Testis (tissue), 3 donors: ENCODE data around the gene MIGA1. TPM values are rescaled to one million over a fixed set of nuclear protein-coding genes. Genes with fewer than 3 reads are reported as not detected.
"Not testable (repeated sequence)": the region's sequence is repeated elsewhere in the genome, so short reads cannot be mapped to it uniquely, and the experiment has no call there.

Experiments used
- DNase-seq: peaks from one replicate; pipeline ENCODE4 v3.0.0-alpha.2; 2019
- H3K27ac ChIP-seq, 2 donors: fragments of 200-600 bp; sonication (generic); one replicate each; pipeline ENCODE4 v1.5.1; 2019
- H3K27me3 ChIP-seq: fragments of 200-600 bp; sonication (generic); one replicate; pipeline ENCODE4 v1.5.1; 2019
- H3K36me3 ChIP-seq: fragments of 200-600 bp; sonication (generic); one replicate; pipeline ENCODE4 v1.5.1; 2017; ENCODE audit warnings: low read depth; ENCODE audit errors: missing control alignments
- H3K4me1 ChIP-seq: fragments of 200-600 bp; sonication (generic); one replicate; pipeline ENCODE4 v1.5.1; 2019
- H3K4me3 ChIP-seq, 2 donors: fragments of 200-600 bp; sonication (generic); one replicate each; pipeline ENCODE4 v1.5.1; 2017 to 2019
- H3K9me3 ChIP-seq: fragments of 200-600 bp; sonication (generic); one replicate; pipeline ENCODE4 v1.5.1; 2017
- CTCF ChIP-seq, 3 experiments: fragments of 450-650 bp in 2 of 3; fragments of 200-600 bp in 1 of 3; sonication (generic) in 1 of 3; IDR thresholded peaks; one replicate each; pipeline ENCODE4 v1.5.1; 2016 to 2019; ENCODE audit warnings: antibody characterized with exemption in 3 of 3, mild to moderate bottlenecking in 2 of 3, moderate library complexity in 1 of 3
- POLR2A ChIP-seq: fragments of 450-650 bp; IDR thresholded peaks from one replicate; pipeline ENCODE4 v1.6.1; 2017; ENCODE audit warnings: antibody characterized with exemption, mild to moderate bottlenecking, moderate library complexity
- WGBS, 2 donors: methylation state at CpG; one replicate each; pipeline ENCODE4 v1.1.5; 2018; 5-methylcytosine and 5-hydroxymethylcytosine counted together
- intact Hi-C: fragments of 100-400 bp; cut with DNase I; formaldehyde crosslinking; loops from one replicate; pipeline ENCODE4 v1.15.1; 2023; ENCODE audit warnings: low total_unique reads
- polyA plus RNA-seq: library from polyadenylated mRNA; stranded (reverse); fragments of 350-450 nt; fragmentation: Illumina TruSeq; extraction: RNeasy Lipid Tissue Mini Kit (QIAGEN cat#74804); gene quantifications from one replicate; pipeline ENCODE4 v1.2.3, GENCODE V29; 2014; ENCODE audit warnings: low read depth, low replicate concordance; ENCODE audit not compliant: insufficient read depth
- total RNA-seq, 2 donors: library from RNA; depleted of rRNA; stranded (reverse); fragments of >200 nt; gene quantifications; one replicate each; pipeline ENCODE4 v1.2.3, GENCODE V29; 2016

Gene MIGA1
- total and polyA plus RNA-seq, 3 donors from 2014 or later = 11.1 to 11.3 (median 11.2) TPM

GRCh38 chr1:77776007-77776700, 3.3 kb upstream of the MIGA1 start:
- TF ChIP-seq POLR2A (no peak), CTCF (IDR thresholded peaks at IDR 0.05) (no peak)
- no peaks in the 10 kb centered on the region for H3K36me3 ChIP-seq
- H3K4me1 ChIP-seq = no peaks in the 10 kb centered on the region
- WGBS, 2 donors = 72 to 77% methylated on average over 7 of the region's 7 CpGs
- no peak overlapping the region for H3K27ac ChIP-seq
- H3K9me3 ChIP-seq = no peaks in the 10 kb centered on the region
- no peaks in the 10 kb centered on the region for H3K27me3 ChIP-seq
- intact Hi-C loops = no loop called here
- no peak overlapping the region for H3K4me3 ChIP-seq
- DNase-seq = no peak

DNA sequence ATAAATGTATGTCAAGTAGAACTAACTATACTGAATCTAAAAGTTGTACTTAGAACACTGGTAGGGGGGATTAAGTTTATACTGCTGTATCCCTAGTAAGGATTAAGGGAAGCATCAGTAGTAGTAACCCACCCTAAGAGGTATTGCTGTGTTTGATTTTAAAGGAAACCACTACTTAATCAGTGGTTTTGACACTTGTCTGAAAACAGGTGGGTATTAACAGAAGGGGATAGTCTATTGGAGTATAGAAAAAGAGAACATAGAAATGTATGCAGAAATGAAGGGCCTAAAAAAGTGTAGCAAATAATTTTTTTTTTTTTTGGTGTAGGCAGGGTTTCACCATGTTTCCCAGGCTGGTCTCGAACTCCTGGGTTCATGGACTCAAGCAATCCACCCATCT, 2.2 kb downstream of the MIGA1 start:
- TF ChIP-seq POLR2A (no peak), CTCF (IDR thresholded peaks at IDR 0.05) (no peak)
- H3K36me3 ChIP-seq = no peaks in the 10 kb centered on the region
- intact Hi-C loops = no loop called here
- no peaks in the 10 kb centered on the region for H3K27me3 ChIP-seq
- no peak overlapping the region for H3K4me3 ChIP-seq
- H3K27ac ChIP-seq = no peak overlapping the region
- 88% methylated on average over 1 of the region's 1 CpG for WGBS, 2 donors
- no peaks in the 10 kb centered on the region for H3K4me1 ChIP-seq
- DNase-seq = no peak
- H3K9me3 ChIP-seq = no peaks in the 10 kb centered on the region

GRCh38 chr1:77783141-77783540, 3.7 kb downstream of the MIGA1 start:
- Histone ChIP-seq H3K27me3 (no peaks in the 10 kb centered on the region), H3K4me1 (no peaks in the 10 kb centered on the region), H3K36me3 (no peaks in the 10 kb centered on the region), H3K27ac (no peak overlapping the region), H3K4me3 (no peak overlapping the region), H3K9me3 (no peaks in the 10 kb centered on the region)
- intact Hi-C loops = no loop called here
- no peak for TF ChIP-seq POLR2A
- DNase-seq = no peak
- 89 to 97% methylated on average over 2 of the region's 2 CpGs for WGBS, 2 donors

DNA sequence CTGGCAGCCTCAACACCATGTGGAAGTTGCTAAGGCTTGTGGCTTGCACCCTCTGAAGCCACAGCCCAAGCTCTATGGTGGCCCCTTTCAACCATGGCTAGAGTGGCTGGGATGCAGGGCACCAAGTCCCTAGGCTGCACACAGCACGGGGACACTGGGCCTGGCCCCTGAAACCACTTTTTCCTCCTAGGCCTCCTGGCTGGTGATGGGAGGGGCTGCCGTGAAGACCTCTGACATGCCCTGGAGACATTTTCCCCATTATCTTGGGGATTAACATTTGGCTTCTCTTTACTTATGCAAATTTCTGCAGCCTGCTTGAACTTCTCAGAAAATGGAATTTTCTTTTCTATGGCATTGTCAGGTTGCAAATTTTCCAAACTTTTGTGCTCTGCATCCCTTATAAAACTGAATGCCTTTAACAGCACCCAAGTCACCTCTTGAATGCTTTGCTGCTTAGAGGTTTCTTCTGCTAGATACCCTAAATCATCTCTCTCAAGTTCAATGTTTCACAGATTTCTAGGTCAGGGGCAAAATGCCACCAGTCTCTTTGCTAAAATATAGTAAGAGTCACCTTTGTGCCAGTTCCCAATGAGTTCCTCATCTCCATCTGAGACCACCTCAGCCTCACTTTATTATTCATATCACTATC, 6.8 kb downstream of the MIGA1 start:
- H3K9me3 ChIP-seq, H3K36me3 ChIP-seq, H3K4me3 ChIP-seq, H3K27me3 ChIP-seq, intact Hi-C loops, H3K27ac ChIP-seq, DNase-seq, H3K4me1 ChIP-seq: not testable (repeated sequence)
- 94 to 100% methylated on average over 2 of the region's 2 CpGs for WGBS, 2 donors

DNA sequence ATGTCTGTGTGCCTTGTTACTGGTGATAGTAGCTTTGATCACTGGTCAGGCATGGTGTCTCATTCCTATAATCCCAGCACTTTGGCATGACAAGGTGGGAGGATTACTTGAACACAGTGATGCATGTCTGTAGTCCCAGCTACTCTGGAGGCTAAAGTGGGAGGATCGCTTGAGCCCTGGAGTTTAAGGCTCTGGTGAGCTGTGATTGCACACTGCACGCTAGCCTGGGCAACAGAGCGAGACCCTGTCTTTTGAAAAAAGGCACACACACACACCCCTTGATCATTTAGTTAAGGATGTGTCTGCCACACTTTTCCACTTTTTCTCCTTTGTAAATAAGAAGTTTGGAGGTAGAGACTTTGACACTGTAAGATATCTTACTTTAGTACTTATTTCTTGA, 15.1 kb downstream of the MIGA1 start:
- DNase-seq = no peak
- Histone ChIP-seq H3K4me3 (no peak overlapping the region), H3K36me3 (no peaks in the 10 kb centered on the region), H3K27ac (no peak overlapping the region), H3K27me3 (no peaks in the 10 kb centered on the region), H3K9me3 (no peaks in the 10 kb centered on the region), H3K4me1 (peaks cover 7% of the 10 kb centered on the region)
- 87 to 93% methylated on average over 3 of the region's 3 CpGs for WGBS, 2 donors
- intact Hi-C loops = no loop called here
- no peak for TF ChIP-seq POLR2A
- no peak for TF ChIP-seq CTCF (IDR thresholded peaks at IDR 0.05)
